ENCODE measurements around the gene PCDHB4.

DNA sequence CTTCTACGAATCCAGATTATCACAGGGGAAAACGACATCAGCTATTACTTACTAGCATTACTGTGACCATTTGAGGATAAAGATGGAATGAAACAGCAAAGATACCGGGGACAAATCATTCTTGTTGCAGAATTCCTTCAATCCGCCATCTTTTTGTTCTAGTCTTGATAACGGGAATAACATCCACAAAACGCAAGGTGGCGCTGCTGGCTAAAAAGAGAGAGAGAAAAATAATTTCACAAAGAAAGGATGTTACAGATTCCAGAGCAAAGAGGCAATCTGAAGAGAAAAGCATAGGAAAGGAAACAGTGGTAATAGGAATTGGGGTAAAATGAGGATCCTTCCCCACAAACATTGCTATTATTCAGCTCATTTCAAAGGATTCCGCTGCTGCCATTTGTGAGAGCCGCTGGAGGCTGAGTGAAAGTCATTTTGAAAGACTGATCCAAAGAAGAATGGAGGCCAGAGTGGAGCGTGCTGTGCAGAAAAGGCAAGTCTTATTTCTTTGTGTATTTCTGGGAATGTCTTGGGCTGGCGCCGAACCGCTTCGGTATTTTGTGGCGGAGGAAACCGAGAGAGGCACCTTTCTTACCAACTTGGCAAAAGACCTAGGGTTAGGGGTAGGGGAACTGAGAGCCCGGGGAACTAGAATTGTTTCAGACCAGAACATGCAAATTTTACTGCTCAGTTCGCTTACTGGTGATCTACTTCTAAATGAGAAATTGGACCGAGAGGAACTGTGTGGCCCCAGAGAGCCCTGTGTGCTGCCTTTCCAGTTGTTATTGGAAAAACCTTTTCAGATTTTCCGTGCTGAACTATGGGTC is 51.0 kb downstream of the PCDHB4 start, which contains the start of gene PCDHB7:
- TF ChIP-seq, protein P1, sequence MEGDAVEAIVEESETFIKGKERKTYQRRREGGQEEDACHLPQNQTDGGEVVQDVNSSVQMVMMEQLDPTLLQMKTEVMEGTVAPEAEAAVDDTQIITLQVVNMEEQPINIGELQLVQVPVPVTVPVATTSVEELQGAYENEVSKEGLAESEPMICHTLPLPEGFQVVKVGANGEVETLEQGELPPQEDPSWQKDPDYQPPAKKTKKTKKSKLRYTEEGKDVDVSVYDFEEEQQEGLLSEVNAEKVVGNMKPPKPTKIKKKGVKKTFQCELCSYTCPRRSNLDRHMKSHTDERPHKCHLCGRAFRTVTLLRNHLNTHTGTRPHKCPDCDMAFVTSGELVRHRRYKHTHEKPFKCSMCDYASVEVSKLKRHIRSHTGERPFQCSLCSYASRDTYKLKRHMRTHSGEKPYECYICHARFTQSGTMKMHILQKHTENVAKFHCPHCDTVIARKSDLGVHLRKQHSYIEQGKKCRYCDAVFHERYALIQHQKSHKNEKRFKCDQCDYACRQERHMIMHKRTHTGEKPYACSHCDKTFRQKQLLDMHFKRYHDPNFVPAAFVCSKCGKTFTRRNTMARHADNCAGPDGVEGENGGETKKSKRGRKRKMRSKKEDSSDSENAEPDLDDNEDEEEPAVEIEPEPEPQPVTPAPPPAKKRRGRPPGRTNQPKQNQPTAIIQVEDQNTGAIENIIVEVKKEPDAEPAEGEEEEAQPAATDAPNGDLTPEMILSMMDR (IDR thresholded peaks at IDR 0.05; ENCODE audit: low read depth, low read length, poor library complexity, severe bottlenecking), result peak; percentile 89
- no peak for TF ChIP-seq EZH2phosphoT487 (IDR thresholded peaks at IDR 0.05; ENCODE audit: borderline replicate concordance, low read length)

Data from DOHH2 (cell line).